Vagina (tissue), 2 donors: Measurements from ENCODE around the gene XRCC5.

Source experiments
- CTCF ChIP-seq, 3 experiments: fragments of 450-650 bp in 2 of 3; fragments of 200-600 bp in 1 of 3; sonication (generic) in 1 of 3; IDR thresholded peaks; one replicate each; pipeline ENCODE4 v1.5.1; 2017 to 2019; ENCODE audit warnings: antibody characterized with exemption in 3 of 3, mild to moderate bottlenecking in 2 of 3, moderate library complexity in 2 of 3
- POLR2A ChIP-seq, 2 donors: fragments of 450-650 bp; IDR thresholded peaks; one replicate each; pipeline ENCODE4 v1.6.1; 2017; ENCODE audit warnings: antibody characterized with exemption in 2 of 2, mild to moderate bottlenecking in 2 of 2, moderate library complexity in 2 of 2

DNA sequence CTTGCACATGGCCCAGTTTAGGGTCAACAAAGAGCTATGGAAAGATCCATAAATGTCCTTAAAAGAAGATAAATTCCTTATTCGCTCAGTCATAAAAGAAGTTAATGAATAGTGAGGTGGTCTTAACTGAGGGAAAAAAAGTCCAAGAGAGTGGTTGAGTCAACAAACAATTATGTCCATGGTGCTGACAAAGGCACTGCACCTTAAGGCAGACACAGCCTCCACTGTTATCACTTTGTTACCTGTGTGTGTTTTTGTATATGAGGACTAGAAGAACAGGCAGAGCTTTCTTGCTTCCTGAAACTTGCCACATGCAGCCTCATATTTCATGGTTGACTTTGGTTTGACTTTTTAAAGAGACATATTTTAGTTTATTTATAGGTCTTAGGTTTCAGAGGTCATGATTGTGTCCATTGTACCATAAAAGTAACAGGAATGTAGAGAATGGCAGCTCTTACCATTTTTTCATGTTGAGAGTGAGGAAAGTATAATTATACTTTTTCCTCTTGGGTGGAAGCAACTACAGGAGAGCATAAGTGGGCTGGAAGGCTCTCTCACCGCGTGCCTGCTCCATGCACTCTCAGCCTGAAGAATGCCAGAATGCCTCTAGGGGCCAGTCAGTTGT, 93.6 kb downstream of the XRCC5 start:
- TF ChIP-seq CTCF (IDR thresholded peaks at IDR 0.05) (no peak), POLR2A (IDR thresholded peaks at IDR 0.05) (no peak)
